GM19099 (cell line): ENCODE results near the gene CDH4.

Experiments
- POLR2A ChIP-seq: IDR thresholded peaks from 3 replicates; pipeline ENCODE4 v1.6.1; 2011; ENCODE audit warnings: low read depth; ENCODE audit not compliant: insufficient read length; ENCODE audit errors: extremely low read depth

Gene CDH4

GRCh38 chr20:61898405-61898804 is 646.3 kb downstream of the CDH4 start:
- TF ChIP-seq POLR2A: no peak

GRCh38 chr20:61900011-61900944 is 648.2 kb downstream of the CDH4 start:
- TF ChIP-seq POLR2A: no peak

GRCh38 chr20:61900945-61901293 is 648.9 kb downstream of the CDH4 start:
- TF ChIP-seq POLR2A: no peak

- TF ChIP-seq POLR2A: no peak
These were observed 649.5 kb downstream of the CDH4 start for GRCh38 chr20:61901392-61902220.

GRCh38 chr20:61902221-61902869 is 650.3 kb downstream of the CDH4 start:
- no peak for TF ChIP-seq POLR2A

- no peak for TF ChIP-seq POLR2A
These were observed 651.7 kb downstream of the CDH4 start for GRCh38 chr20:61903575-61904340.

GRCh38 chr20:61904456-61904855 is 652.4 kb downstream of the CDH4 start:
- TF ChIP-seq POLR2A: no peak

- no peak for TF ChIP-seq POLR2A
These were observed 653.9 kb downstream of the CDH4 start for GRCh38 chr20:61905781-61906523.

- TF ChIP-seq POLR2A: no peak
These were observed 655.2 kb downstream of the CDH4 start for GRCh38 chr20:61907081-61907891.

GRCh38 chr20:61908057-61909026 is 656.3 kb downstream of the CDH4 start:
- no peak for TF ChIP-seq POLR2A

- TF ChIP-seq POLR2A: no peak
These were observed 657.0 kb downstream of the CDH4 start for GRCh38 chr20:61909028-61909427.

GRCh38 chr20:61909821-61910220 is 657.8 kb downstream of the CDH4 start:
- no peak for TF ChIP-seq POLR2A
